ENCODE data around the gene HOXB8. TPM values are rescaled to one million over a fixed set of nuclear protein-coding genes. Genes with fewer than 3 reads are reported as not detected.

HOXB8 gene
- total and polyA plus RNA-seq, 2 of the 13 experiments (the other 11 are each of a cell fraction or from before 2014, with no cell fraction given) = not detected

- no peak within 1 kb of the TSS for H3K27ac ChIP-seq (ENCODE audit: extremely low read length, insufficient read depth, low read length)
- ChIA-PET POLR2A (no interaction called here), CTCF (ENCODE audit: low intra/inter-chr PET ratio, low total read pairs) (no interaction called here)
- TF ChIP-seq ZNF558 (CRISPR knock-in tag; IDR thresholded peaks at IDR 0.05; ENCODE audit: borderline replicate concordance) = no peak
- TF ChIP-seq SATB2 (CRISPR knock-in tag; IDR thresholded peaks at IDR 0.05) = no peak
- TF ChIP-seq EZH2 (conservative IDR thresholded peaks at IDR 0.05; ENCODE audit: low read depth, low read length) = peak; percentile 93
- TF ChIP-seq ZNF776 (CRISPR knock-in tag; IDR thresholded peaks at IDR 0.05) = no peak
- TF ChIP-seq, protein P1, sequence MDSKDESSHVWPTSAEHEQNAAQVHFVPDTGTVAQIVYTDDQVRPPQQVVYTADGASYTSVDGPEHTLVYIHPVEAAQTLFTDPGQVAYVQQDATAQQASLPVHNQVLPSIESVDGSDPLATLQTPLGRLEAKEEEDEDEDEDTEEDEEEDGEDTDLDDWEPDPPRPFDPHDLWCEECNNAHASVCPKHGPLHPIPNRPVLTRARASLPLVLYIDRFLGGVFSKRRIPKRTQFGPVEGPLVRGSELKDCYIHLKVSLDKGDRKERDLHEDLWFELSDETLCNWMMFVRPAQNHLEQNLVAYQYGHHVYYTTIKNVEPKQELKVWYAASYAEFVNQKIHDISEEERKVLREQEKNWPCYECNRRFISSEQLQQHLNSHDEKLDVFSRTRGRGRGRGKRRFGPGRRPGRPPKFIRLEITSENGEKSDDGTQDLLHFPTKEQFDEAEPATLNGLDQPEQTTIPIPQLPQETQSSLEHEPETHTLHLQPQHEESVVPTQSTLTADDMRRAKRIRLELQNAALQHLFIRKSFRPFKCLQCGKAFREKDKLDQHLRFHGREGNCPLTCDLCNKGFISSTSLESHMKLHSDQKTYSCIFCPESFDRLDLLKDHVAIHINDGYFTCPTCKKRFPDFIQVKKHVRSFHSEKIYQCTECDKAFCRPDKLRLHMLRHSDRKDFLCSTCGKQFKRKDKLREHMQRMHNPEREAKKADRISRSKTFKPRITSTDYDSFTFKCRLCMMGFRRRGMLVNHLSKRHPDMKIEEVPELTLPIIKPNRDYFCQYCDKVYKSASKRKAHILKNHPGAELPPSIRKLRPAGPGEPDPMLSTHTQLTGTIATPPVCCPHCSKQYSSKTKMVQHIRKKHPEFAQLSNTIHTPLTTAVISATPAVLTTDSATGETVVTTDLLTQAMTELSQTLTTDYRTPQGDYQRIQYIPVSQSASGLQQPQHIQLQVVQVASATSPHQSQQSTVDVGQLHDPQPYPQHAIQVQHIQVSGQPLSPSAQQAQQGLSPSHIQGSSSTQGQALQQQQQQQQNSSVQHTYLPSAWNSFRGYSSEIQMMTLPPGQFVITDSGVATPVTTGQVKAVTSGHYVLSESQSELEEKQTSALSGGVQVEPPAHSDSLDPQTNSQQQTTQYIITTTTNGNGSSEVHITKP (CRISPR knock-in tag; IDR thresholded peaks at IDR 0.05; ENCODE audit: low read depth) = no peak
- ATAC-seq = no peak
- DNase-seq (ENCODE audit: low spot score) = no peak
- H3K79me2 ChIP-seq (ENCODE audit: insufficient read depth, low read length) = no peaks in the 10 kb centered on the region
- H3K4me3 ChIP-seq (replicated peaks in 1 of 3; ENCODE audit: insufficient read depth in 1 of 3, low read depth in 2 of 3, low read length in 3 of 3) = no peak within 1 kb of the TSS
- no peak within 1 kb of the TSS for H3K4me2 ChIP-seq (ENCODE audit: low read depth, low read length)
- in situ Hi-C loops (cut with HindIII; ENCODE audit: extremely low pct_ligation_motif_present, low pct_unique_long_range_greater_than_20kb) = no loop called here
- H3K4me1 ChIP-seq (ENCODE audit: insufficient read depth, low read length) = peaks cover 13% of the 10 kb centered on the region; the same call in 1 of the 2 replicates
- H3K27me3 ChIP-seq (ENCODE audit: control insufficient read depth in 1 of 2, insufficient read depth in 2 of 2, low read length in 2 of 2) = peaks cover 31 to 92% of the 10 kb centered on the region in 2 experiments
- FAIRE-seq = no peak
- H3K36me3 ChIP-seq (replicated peaks in 1 of 2; ENCODE audit: control insufficient read depth in 1 of 2, insufficient read depth in 2 of 2, low read length in 2 of 2) = no peaks in the 10 kb centered on the region
- H3K9ac ChIP-seq (ENCODE audit: insufficient read depth, low read depth, low read length) = no peak within 1 kb of the TSS
- 11% methylated on average over 23 of the region's 23 CpGs for WGBS (ENCODE audit: low lambda C conversion rate)
- H3K9me3 ChIP-seq (ENCODE audit: low read length) = no peaks in the 10 kb centered on the region
- H4K20me1 ChIP-seq (ENCODE audit: insufficient read depth, low read length) = no peaks in the 10 kb centered on the region; the same call in 1 of the 2 replicates
- no TSS peak for BruUV-seq (replicated peaks)
- intact Hi-C loops (cut with micrococcal nuclease; ENCODE audit: unreplicated experiment) = no loop called here
- no peak within 1 kb of the TSS for H2AFZ ChIP-seq (ENCODE audit: low read length)
Measured at GRCh38 chr17:48589831-48590606, 25.1 kb downstream of the HOXB8 start, which contains the start of gene HOXB3. HOXB3 (minus strand) TSS chr17:48590241; CDS start chr17:48552474, 37,767 bp downstream.

Measured in HepG2 (cell line).